Measurements from ENCODE around the gene FBXL7. TPM values are rescaled to one million over a fixed set of nuclear protein-coding genes. Genes with fewer than 3 reads are reported as not detected.

Gene FBXL7
- polyA plus RNA-seq, 3 donors = not detected

DNA sequence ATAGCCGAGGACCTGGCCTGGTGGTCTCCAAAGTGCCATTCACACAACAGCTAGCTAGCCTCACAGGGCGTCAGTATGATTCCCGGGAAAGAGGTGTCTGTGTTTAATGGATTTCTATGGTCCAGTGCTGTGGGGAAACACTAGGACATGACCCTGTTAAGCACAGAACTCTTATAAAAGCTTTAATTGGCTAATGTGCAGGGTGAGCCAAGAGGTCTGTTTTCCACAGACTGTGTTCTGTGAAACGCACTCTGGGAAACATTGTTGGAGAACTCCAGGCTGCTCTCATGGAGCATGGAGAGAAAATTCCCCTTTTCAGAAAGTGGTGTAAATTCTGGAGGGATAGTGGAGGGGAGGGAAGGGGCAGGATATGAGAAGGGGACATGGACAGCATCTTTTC is 331.4 kb downstream of the FBXL7 start:
- TF ChIP-seq, protein P1, sequence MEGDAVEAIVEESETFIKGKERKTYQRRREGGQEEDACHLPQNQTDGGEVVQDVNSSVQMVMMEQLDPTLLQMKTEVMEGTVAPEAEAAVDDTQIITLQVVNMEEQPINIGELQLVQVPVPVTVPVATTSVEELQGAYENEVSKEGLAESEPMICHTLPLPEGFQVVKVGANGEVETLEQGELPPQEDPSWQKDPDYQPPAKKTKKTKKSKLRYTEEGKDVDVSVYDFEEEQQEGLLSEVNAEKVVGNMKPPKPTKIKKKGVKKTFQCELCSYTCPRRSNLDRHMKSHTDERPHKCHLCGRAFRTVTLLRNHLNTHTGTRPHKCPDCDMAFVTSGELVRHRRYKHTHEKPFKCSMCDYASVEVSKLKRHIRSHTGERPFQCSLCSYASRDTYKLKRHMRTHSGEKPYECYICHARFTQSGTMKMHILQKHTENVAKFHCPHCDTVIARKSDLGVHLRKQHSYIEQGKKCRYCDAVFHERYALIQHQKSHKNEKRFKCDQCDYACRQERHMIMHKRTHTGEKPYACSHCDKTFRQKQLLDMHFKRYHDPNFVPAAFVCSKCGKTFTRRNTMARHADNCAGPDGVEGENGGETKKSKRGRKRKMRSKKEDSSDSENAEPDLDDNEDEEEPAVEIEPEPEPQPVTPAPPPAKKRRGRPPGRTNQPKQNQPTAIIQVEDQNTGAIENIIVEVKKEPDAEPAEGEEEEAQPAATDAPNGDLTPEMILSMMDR (IDR thresholded peaks at IDR 0.05) = no peak
- no peak overlapping the region for H3K9ac ChIP-seq (ENCODE audit: insufficient read depth, low read length, poor library complexity, severe bottlenecking)
- Mint-ChIP-seq H3K27me3 (ENCODE audit: low read depth in 3 of 3) (no peaks in the 10 kb centered on the region), H3K9me3 (peaks cover 0 to 17% (median 5%) of the 10 kb centered on the region in 7 donors), H3K27ac (no peak overlapping the region), H3K4me3 (no peak overlapping the region), H3K4me1 (no peaks in the 10 kb centered on the region), H3K36me3 (no peaks in the 10 kb centered on the region)
- no peaks in the 10 kb centered on the region for H3K79me2 ChIP-seq (ENCODE audit: insufficient read depth, low read length)
- no peak overlapping the region for H3K4me2 ChIP-seq (replicated peaks; ENCODE audit: extremely low read depth, low read length, poor library complexity, severe bottlenecking)
- no peaks in the 10 kb centered on the region for H4K20me1 ChIP-seq (ENCODE audit: insufficient read depth, low read length)
- H3K4me3 ChIP-seq (replicated peaks in 1 of 3; ENCODE audit: low read depth in 2 of 3, low read length in 3 of 3) = no peak overlapping the region
- H3K27me3 ChIP-seq (ENCODE audit: control insufficient read depth in 2 of 2, insufficient read depth in 2 of 2, low read length in 2 of 2) = no peaks in the 10 kb centered on the region
- intact Hi-C loops (cut with micrococcal nuclease) = no loop called here
- 90% methylated on average over 2 of the region's 4 CpGs for WGBS (ENCODE audit: insufficient coverage)
- no peak for DNase-seq
- H3K9me3 ChIP-seq (replicated peaks in 1 of 2; ENCODE audit: control insufficient read depth in 1 of 2, insufficient read depth in 1 of 2, low read length in 2 of 2) = peaks cover 4 to 11% of the 10 kb centered on the region in 2 donors
- no peak overlapping the region for H2AFZ ChIP-seq (ENCODE audit: insufficient read depth, low read depth, low read length, poor library complexity, severe bottlenecking)
- no peaks in the 10 kb centered on the region for H3K4me1 ChIP-seq (ENCODE audit: control insufficient read depth in 1 of 2, insufficient read depth in 2 of 2, low read length in 2 of 2)
- H3K27ac ChIP-seq (ENCODE audit: low read depth in 1 of 2, low read length in 2 of 2) = no peak overlapping the region
- no peaks in the 10 kb centered on the region for H3K36me3 ChIP-seq (replicated peaks in 1 of 2; ENCODE audit: control insufficient read depth in 1 of 2, insufficient read depth in 2 of 2, low read length in 2 of 2)

DNA sequence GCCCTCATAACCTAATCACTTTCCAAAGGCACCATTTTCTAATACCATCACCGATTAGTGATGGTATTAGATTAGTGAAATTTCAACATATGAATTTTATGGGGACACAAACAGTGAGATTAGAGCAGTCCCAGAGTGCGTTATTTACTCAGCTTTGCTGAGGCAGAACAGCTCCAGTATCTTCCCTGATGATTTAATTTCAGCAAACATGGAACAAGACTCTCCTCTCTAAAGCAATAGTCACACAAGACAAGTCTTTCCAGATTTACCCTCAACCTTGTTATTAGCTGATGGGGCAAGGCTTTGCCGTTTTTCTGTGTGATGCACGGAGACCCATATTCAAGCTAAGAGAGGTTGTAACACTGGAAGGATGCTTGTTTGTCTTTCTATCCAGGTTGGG is 333.4 kb downstream of the FBXL7 start:
- no CpG with 5 or more reads among the region's 4 CpGs for WGBS (ENCODE audit: insufficient coverage)
- Mint-ChIP-seq H3K36me3 (no peaks in the 10 kb centered on the region), H3K27me3 (ENCODE audit: low read depth in 3 of 3) (no peaks in the 10 kb centered on the region), H3K9me3 (peaks cover 0 to 17% (median 5%) of the 10 kb centered on the region in 7 donors), H3K4me1 (no peaks in the 10 kb centered on the region), H3K4me3 (no peak overlapping the region), H3K27ac (no peak overlapping the region)
- TF ChIP-seq, protein P1 (IDR thresholded peaks at IDR 0.05) = no peak
- Histone ChIP-seq H3K27me3 (ENCODE audit: control insufficient read depth in 2 of 2, insufficient read depth in 2 of 2, low read length in 2 of 2) (no peaks in the 10 kb centered on the region), H4K20me1 (ENCODE audit: insufficient read depth, low read length) (no peaks in the 10 kb centered on the region), H3K4me3 (replicated peaks in 1 of 3; ENCODE audit: low read depth in 2 of 3, low read length in 3 of 3) (no peak overlapping the region), H3K9ac (ENCODE audit: insufficient read depth, low read length, poor library complexity, severe bottlenecking) (no peak overlapping the region), H3K79me2 (ENCODE audit: insufficient read depth, low read length) (no peaks in the 10 kb centered on the region), H2AFZ (ENCODE audit: insufficient read depth, low read depth, low read length, poor library complexity, severe bottlenecking) (no peak overlapping the region), H3K4me1 (ENCODE audit: control insufficient read depth in 1 of 2, insufficient read depth in 2 of 2, low read length in 2 of 2) (no peaks in the 10 kb centered on the region), H3K4me2 (replicated peaks; ENCODE audit: extremely low read depth, low read length, poor library complexity, severe bottlenecking) (no peak overlapping the region), H3K36me3 (replicated peaks in 1 of 2; ENCODE audit: control insufficient read depth in 1 of 2, insufficient read depth in 2 of 2, low read length in 2 of 2) (no peaks in the 10 kb centered on the region), H3K9me3 (replicated peaks in 1 of 2; ENCODE audit: control insufficient read depth in 1 of 2, insufficient read depth in 1 of 2, low read length in 2 of 2) (peaks cover 4 to 16% of the 10 kb centered on the region in 2 donors), H3K27ac (ENCODE audit: low read depth in 1 of 2, low read length in 2 of 2) (no peak overlapping the region)
- intact Hi-C loops (cut with micrococcal nuclease) = no loop called here
- no peak for DNase-seq

Measured in CD14-positive monocyte (primary cell).